ENCODE measurements around the gene BICD2.

The BICD2 gene

GRCh38 chr9:92723801-92724323 is 40.8 kb downstream of the BICD2 start (continued):
- TF ChIP-seq PPARA (CRISPR knock-in tag; IDR thresholded peaks at IDR 0.05; ENCODE audit: borderline replicate concordance) = no peak
- TF ChIP-seq ZFP3 (CRISPR knock-in tag; IDR thresholded peaks at IDR 0.05) = no peak
- TF ChIP-seq OSR1 (CRISPR knock-in tag; IDR thresholded peaks at IDR 0.05) = no peak
- TF ChIP-seq SNAI2 (CRISPR knock-in tag; IDR thresholded peaks at IDR 0.05) = no peak

GRCh38 chr9:92723299-92723625 is 41.4 kb downstream of the BICD2 start:
- TF ChIP-seq RARB (CRISPR knock-in tag; IDR thresholded peaks at IDR 0.05) (no peak), GLIS3 (CRISPR knock-in tag; IDR thresholded peaks at IDR 0.05) (no peak), PPARA (CRISPR knock-in tag; IDR thresholded peaks at IDR 0.05; ENCODE audit: borderline replicate concordance) (no peak), TSHZ2 (CRISPR knock-in tag; IDR thresholded peaks at IDR 0.05) (no peak), ZFP3 (CRISPR knock-in tag; IDR thresholded peaks at IDR 0.05) (no peak), POU6F1 (CRISPR knock-in tag; IDR thresholded peaks at IDR 0.05; ENCODE audit: borderline replicate concordance, low read depth) (no peak), ZNF8 (CRISPR knock-in tag; IDR thresholded peaks at IDR 0.05) (no peak), ARNTL (CRISPR knock-in tag; IDR thresholded peaks at IDR 0.05; ENCODE audit: borderline replicate concordance, low read depth) (no peak), OSR1 (CRISPR knock-in tag; IDR thresholded peaks at IDR 0.05) (no peak), TCF4 (CRISPR knock-in tag; IDR thresholded peaks at IDR 0.05; ENCODE audit: borderline replicate concordance) (no peak)

GRCh38 chr9:92722386-92723298 is 42.0 kb downstream of the BICD2 start:
- TF ChIP-seq ZNF565 (CRISPR knock-in tag; conservative IDR thresholded peaks at IDR 0.05; ENCODE audit: low read depth) = no peak
- no peak for TF ChIP-seq SNAI2 (CRISPR knock-in tag; IDR thresholded peaks at IDR 0.05)
- no peak for TF ChIP-seq RARB (CRISPR knock-in tag; IDR thresholded peaks at IDR 0.05)
- TF ChIP-seq ZNF8 (CRISPR knock-in tag; IDR thresholded peaks at IDR 0.05) = no peak
- no peak for TF ChIP-seq BACH2 (CRISPR knock-in tag; IDR thresholded peaks at IDR 0.05; ENCODE audit: borderline replicate concordance)
- no peak for TF ChIP-seq ZNF70 (CRISPR knock-in tag; IDR thresholded peaks at IDR 0.05)
- no peak for TF ChIP-seq CREB5 (CRISPR knock-in tag; IDR thresholded peaks at IDR 0.05; ENCODE audit: low read depth)
- TF ChIP-seq ZFP30 (CRISPR knock-in tag; IDR thresholded peaks at IDR 0.05) = no peak
- no peak for TF ChIP-seq ESRRG (CRISPR knock-in tag; IDR thresholded peaks at IDR 0.05)
- no peak for TF ChIP-seq TCF4 (CRISPR knock-in tag; IDR thresholded peaks at IDR 0.05; ENCODE audit: borderline replicate concordance)
- no peak for ATAC-seq

More at GRCh38 chr9:92723299-92723625, 41.4 kb downstream of the BICD2 start:
- no peak for ATAC-seq

- no peak for ATAC-seq
- TF ChIP-seq ARNTL (CRISPR knock-in tag; IDR thresholded peaks at IDR 0.05; ENCODE audit: borderline replicate concordance, low read depth) (no peak), PATZ1 (CRISPR knock-in tag; IDR thresholded peaks at IDR 0.05; ENCODE audit: borderline replicate concordance) (no peak), RARB (CRISPR knock-in tag; IDR thresholded peaks at IDR 0.05) (no peak), ZFP3 (CRISPR knock-in tag; IDR thresholded peaks at IDR 0.05) (no peak), ESRRG (CRISPR knock-in tag; IDR thresholded peaks at IDR 0.05) (no peak), ISL1 (CRISPR knock-in tag; IDR thresholded peaks at IDR 0.05) (no peak), POU6F1 (CRISPR knock-in tag; IDR thresholded peaks at IDR 0.05; ENCODE audit: borderline replicate concordance, low read depth) (no peak), TOX (CRISPR knock-in tag; IDR thresholded peaks at IDR 0.05; ENCODE audit: borderline replicate concordance) (no peak), PPARA (CRISPR knock-in tag; IDR thresholded peaks at IDR 0.05; ENCODE audit: borderline replicate concordance) (no peak), CREB5 (CRISPR knock-in tag; IDR thresholded peaks at IDR 0.05; ENCODE audit: low read depth) (no peak)
Observed at GRCh38 chr9:92721548-92721947, 43.1 kb downstream of the BICD2 start.

Measured in SK-N-SH treated with all-trans-retinoic acid at 6 μM for 48 hours (cell line).